ENCODE data around the gene MRPS17. TPM values are rescaled to one million over a fixed set of nuclear protein-coding genes. Genes with fewer than 3 reads are reported as not detected.
A peak's percentile ranks its signal among the peaks of the same experiment; 100 is the strongest.

The MRPS17 gene
- total and polyA plus RNA-seq, 5 donors from 2014 or later, result 7.0 to 20.2 (median 17.1) TPM

DNA sequence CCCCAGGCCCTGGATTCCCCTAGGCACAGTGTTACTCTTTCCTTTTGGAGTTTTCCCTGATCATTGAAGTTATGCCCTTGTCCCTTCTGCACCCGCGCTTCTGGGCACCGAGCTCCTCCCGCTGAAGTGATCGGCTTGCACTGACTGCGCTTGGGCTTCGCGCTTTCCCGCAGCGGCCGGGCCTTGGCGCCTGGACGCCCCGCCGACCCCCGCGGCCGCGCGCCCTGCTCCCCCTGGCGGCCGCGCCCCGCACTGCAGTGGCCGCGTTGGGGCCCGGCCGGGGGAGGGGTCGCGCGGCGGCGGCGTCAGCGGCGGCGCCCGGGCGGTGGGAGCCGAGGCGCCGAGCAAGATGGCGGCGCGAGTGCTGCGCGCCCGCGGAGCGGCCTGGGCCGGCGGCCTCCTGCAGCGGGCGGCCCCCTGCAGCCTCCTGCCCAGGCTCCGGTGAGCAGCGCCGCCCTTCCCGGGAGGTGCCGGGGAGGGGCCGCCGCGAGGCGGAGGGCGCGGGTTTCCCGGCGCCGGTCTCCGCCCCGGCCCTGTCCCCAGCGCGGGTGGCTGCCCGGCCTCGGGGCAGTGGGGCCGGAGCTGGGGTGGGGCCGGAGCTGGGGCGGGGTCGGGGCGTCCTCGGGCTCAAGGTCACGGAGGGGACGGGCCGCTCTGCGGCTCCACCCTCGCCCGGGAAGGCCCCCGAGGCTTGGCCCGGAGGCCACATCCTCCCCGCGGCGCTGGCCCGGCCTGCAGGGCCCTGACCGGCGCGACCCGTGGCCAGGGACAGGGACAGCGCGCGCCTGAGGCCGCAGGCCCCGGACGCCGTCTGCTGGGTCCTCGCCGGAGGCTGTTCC lies 12.8 kb downstream of the MRPS17 start, which contains the start of gene NIPSNAP2:
Gene NIPSNAP2, plus strand, starts transcription at position 325 of the 839 bp plus-strand sequence. Its CDS starts 25 bp downstream, at position 350.
- ATAC-seq (ENCODE audit: low read depth in 2 of 2), result peak; percentile 85 to 88
- Histone ChIP-seq H3K4me1 (ENCODE audit: control insufficient read depth, insufficient read depth, low read length, poor library complexity, severe bottlenecking) (peaks cover 18% of the 10 kb centered on the region), H3K9me3 (ENCODE audit: control insufficient read depth in 2 of 2, low read length in 2 of 2) (no peaks in the 10 kb centered on the region), H3K4me3 (ENCODE audit: low read depth, low read length) (peak within 1 kb of the TSS; percentile 76), H3K27ac (ENCODE audit: insufficient read depth, low read length, poor library complexity, severe bottlenecking) (peak within 1 kb of the TSS; percentile 82), H3K36me3 (ENCODE audit: control insufficient read depth, insufficient read depth, low read length) (peaks cover 5% of the 10 kb centered on the region), H3K27me3 (ENCODE audit: control insufficient read depth, insufficient read depth, low read length) (no peaks in the 10 kb centered on the region)
- H3K4me1 Mint-ChIP-seq, result peaks cover 0 to 49% (median 29%) of the 10 kb centered on the region in 4 donors
- DNase-seq, result peak; percentile 55 to 64 (median 55)
- peaks cover 9% of the 10 kb centered on the region for H3K36me3 Mint-ChIP-seq
- H3K27me3 Mint-ChIP-seq, result no peaks in the 10 kb centered on the region
- H3K9me3 Mint-ChIP-seq, result no peaks in the 10 kb centered on the region
- peak within 1 kb of the TSS; percentile 91 to 94 (median 92) for H3K27ac Mint-ChIP-seq
- H3K4me3 Mint-ChIP-seq, result peak within 1 kb of the TSS; percentile 89 to 94 (median 91)

DNA sequence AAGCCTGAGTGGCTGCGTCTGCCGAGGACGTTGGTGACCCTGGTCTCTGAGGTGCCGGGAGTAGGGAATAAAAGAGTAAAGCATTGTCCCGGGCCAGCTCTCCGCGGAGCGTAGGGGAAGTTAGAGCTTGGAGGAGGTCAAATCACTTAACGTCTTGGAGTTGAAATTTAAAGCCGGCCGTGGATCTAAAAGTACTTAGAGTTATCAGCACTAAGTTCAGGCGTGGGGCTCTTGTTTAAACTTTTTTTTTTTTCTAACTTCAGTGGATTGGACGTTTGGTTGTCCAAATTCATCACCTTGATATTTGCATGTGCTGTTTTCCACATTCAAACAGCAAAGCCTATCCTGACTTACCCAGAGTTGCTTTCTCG lies 13.4 kb downstream of the MRPS17 start:
- Histone ChIP-seq H3K36me3 (ENCODE audit: control insufficient read depth, insufficient read depth, low read length) (peaks cover 5% of the 10 kb centered on the region), H3K4me3 (ENCODE audit: low read depth, low read length) (peak overlapping the region; percentile 76), H3K9me3 (ENCODE audit: control insufficient read depth in 2 of 2, low read length in 2 of 2) (no peaks in the 10 kb centered on the region), H3K27me3 (ENCODE audit: control insufficient read depth, insufficient read depth, low read length) (no peaks in the 10 kb centered on the region), H3K4me1 (ENCODE audit: control insufficient read depth, insufficient read depth, low read length, poor library complexity, severe bottlenecking) (peaks cover 18% of the 10 kb centered on the region), H3K27ac (ENCODE audit: insufficient read depth, low read length, poor library complexity, severe bottlenecking) (peak overlapping the region; percentile 82)
- no peaks in the 10 kb centered on the region for H3K9me3 Mint-ChIP-seq
- H3K36me3 Mint-ChIP-seq, result peaks cover 13% of the 10 kb centered on the region
- H3K4me1 Mint-ChIP-seq, result peaks cover 0 to 54% (median 32%) of the 10 kb centered on the region in 4 donors
- H3K27me3 Mint-ChIP-seq, result no peaks in the 10 kb centered on the region
- peak overlapping the region; percentile 77 to 94 (median 92) for H3K27ac Mint-ChIP-seq
- DNase-seq (peak in 1 of 3 donors; percentile 50), ATAC-seq (ENCODE audit: low read depth in 2 of 2) (no peak)
- peak overlapping the region; percentile 89 to 94 (median 91) for H3K4me3 Mint-ChIP-seq

DNA sequence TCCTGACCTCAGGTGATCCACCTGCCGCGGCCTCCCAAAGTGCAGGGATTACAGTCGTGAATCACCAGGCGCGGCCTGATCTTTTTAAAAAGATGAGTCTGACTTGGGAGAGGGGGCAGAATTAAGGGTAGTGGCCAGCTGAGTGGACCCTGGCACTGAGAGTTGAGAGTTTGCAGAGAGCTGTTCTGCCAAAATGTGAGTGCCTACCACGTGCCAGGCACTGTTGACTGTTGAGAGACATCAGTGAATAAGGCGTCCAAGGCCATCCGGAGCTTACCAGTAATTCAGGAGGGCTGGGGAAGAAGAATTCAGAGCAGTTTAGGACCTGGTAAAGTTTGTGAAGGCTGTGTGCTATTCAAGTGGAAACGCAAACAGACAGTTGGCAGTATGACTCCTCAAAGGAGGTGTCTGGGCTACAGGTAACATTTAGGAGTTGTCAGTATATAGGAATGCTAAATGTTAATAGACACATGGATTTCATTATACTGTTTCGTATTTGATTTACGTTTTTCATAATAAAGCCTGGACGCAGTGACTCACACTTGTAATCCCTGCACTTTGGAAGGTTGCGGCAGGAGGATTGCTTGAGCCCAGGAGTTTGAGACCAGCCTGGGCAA lies 14.2 kb downstream of the MRPS17 start:
- no peaks in the 10 kb centered on the region for H3K9me3 ChIP-seq (ENCODE audit: control insufficient read depth in 2 of 2, low read length in 2 of 2)
- DNase-seq, result no peak
- no peaks in the 10 kb centered on the region for H3K27me3 ChIP-seq (ENCODE audit: control insufficient read depth, insufficient read depth, low read length)
- Mint-ChIP-seq H3K4me1 (peaks cover 0 to 61% (median 37%) of the 10 kb centered on the region in 4 donors), H3K27me3 (no peaks in the 10 kb centered on the region), H3K9me3 (no peaks in the 10 kb centered on the region), H3K4me3 (peak overlapping the region; percentile 68 to 91 (median 80)), H3K27ac (peak overlapping the region; percentile 21 to 77 (median 77)), H3K36me3 (peaks cover 18% of the 10 kb centered on the region)
- H3K36me3 ChIP-seq (ENCODE audit: control insufficient read depth, insufficient read depth, low read length), result peaks cover 5% of the 10 kb centered on the region
- peaks cover 18% of the 10 kb centered on the region for H3K4me1 ChIP-seq (ENCODE audit: control insufficient read depth, insufficient read depth, low read length, poor library complexity, severe bottlenecking)
- H3K4me3 ChIP-seq (ENCODE audit: low read depth, low read length), result no peak overlapping the region
- ATAC-seq (ENCODE audit: low read depth in 2 of 2), result no peak
- peak overlapping the region; percentile 82 for H3K27ac ChIP-seq (ENCODE audit: insufficient read depth, low read length, poor library complexity, severe bottlenecking)

DNA sequence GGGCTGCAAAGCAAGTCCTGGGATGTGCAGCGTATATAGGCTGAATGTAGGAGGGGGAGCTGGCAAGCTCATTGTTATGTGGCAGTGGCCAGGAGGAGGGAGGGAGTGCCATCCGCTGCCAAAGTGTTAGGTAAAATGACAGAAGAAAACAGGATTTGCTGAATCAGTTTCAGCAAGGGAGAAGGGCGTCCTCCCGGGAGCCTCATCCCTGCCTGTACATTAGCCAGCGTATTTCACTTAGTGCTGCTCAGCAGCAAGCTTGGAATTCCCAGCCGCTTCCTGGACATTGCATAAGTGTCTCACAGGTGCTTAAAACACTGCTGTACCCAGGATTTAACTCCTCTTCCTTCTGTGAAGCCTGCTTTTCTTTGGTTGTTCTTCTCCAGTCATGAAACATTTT lies 15.2 kb downstream of the MRPS17 start:
- H3K36me3 ChIP-seq (ENCODE audit: control insufficient read depth, insufficient read depth, low read length), result peaks cover 5% of the 10 kb centered on the region
- no peaks in the 10 kb centered on the region for H3K9me3 Mint-ChIP-seq
- no peak overlapping the region for H3K27ac ChIP-seq (ENCODE audit: insufficient read depth, low read length, poor library complexity, severe bottlenecking)
- no peak overlapping the region for H3K4me3 ChIP-seq (ENCODE audit: low read depth, low read length)
- DNase-seq (no peak), ATAC-seq (ENCODE audit: low read depth in 2 of 2) (no peak)
- H3K27me3 ChIP-seq (ENCODE audit: control insufficient read depth, insufficient read depth, low read length), result no peaks in the 10 kb centered on the region
- peak overlapping the region in 3 of 4 donors; percentile 20 to 26 (median 22) for H3K4me3 Mint-ChIP-seq
- peaks cover 18% of the 10 kb centered on the region for H3K36me3 Mint-ChIP-seq
- H3K4me1 ChIP-seq (ENCODE audit: control insufficient read depth, insufficient read depth, low read length, poor library complexity, severe bottlenecking), result peaks cover 18% of the 10 kb centered on the region
- peaks cover 6 to 66% (median 40%) of the 10 kb centered on the region in 4 donors for H3K4me1 Mint-ChIP-seq
- no peaks in the 10 kb centered on the region for H3K9me3 ChIP-seq (ENCODE audit: control insufficient read depth in 2 of 2, low read length in 2 of 2)
- H3K27me3 Mint-ChIP-seq, result no peaks in the 10 kb centered on the region
- peak overlapping the region in 2 of 3 donors; percentile 54 to 78 for H3K27ac Mint-ChIP-seq

DNA sequence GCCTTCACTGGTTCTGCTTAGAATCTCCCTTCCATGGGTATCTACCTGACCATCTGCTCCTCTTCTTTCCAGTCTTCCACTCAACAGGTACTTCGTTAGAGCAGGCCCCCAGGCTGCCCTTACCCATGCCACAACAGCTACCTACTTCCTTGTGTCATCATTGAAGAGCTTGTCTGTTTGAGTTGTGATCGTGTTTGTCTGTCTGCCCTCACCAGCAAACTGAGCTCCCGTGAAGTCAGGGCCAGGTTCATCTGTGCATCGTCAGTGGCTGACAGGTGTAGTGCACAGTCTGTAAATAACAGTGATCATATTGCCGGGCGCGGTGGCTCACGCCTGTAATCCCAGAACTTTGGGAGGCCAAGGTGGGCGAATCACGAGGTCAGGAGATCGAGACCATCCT lies 17.7 kb downstream of the MRPS17 start:
- no peaks in the 10 kb centered on the region for H3K27me3 Mint-ChIP-seq
- H3K4me1 Mint-ChIP-seq, result peaks cover 6 to 55% (median 35%) of the 10 kb centered on the region in 4 donors
- peak overlapping the region in 2 of 4 donors; percentile 52 to 75 for H3K4me3 Mint-ChIP-seq

DNA sequence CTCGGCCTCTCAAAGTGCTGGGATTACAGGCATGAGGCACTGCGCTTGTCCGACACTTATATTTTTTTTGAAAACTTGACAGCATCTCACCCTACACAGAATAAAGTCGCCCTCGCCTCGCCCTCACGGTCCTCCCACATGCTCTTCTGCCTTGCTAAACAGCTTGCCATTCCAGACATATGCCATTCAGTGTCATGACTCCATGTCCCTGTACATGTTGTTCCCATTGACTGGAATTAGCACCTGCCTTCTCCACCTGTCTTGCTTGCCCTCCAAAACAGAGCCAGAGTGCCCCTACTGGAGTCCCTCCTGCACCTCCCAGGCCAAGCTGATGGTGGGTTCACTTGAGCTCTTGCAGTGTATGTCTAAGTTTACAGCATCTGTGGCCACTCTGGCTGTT lies 18.9 kb downstream of the MRPS17 start:
- Mint-ChIP-seq H3K4me3 (peak overlapping the region in 2 of 4 donors; percentile 46 to 69), H3K27ac (peak overlapping the region in 2 of 3 donors; percentile 0 to 57), H3K9me3 (no peaks in the 10 kb centered on the region), H3K27me3 (no peaks in the 10 kb centered on the region), H3K36me3 (peaks cover 18% of the 10 kb centered on the region), H3K4me1 (peaks cover 6 to 53% (median 40%) of the 10 kb centered on the region in 4 donors)
- Histone ChIP-seq H3K4me3 (ENCODE audit: low read depth, low read length) (no peak overlapping the region), H3K27ac (ENCODE audit: insufficient read depth, low read length, poor library complexity, severe bottlenecking) (no peak overlapping the region), H3K36me3 (ENCODE audit: control insufficient read depth, insufficient read depth, low read length) (peaks cover 5% of the 10 kb centered on the region), H3K4me1 (ENCODE audit: control insufficient read depth, insufficient read depth, low read length, poor library complexity, severe bottlenecking) (no peaks in the 10 kb centered on the region), H3K27me3 (ENCODE audit: control insufficient read depth, insufficient read depth, low read length) (no peaks in the 10 kb centered on the region), H3K9me3 (ENCODE audit: control insufficient read depth in 2 of 2, low read length in 2 of 2) (no peaks in the 10 kb centered on the region)
- ATAC-seq (ENCODE audit: low read depth in 2 of 2) (no peak), DNase-seq (no peak)

More for the DNA sequence above, 17.7 kb downstream of the MRPS17 start:
- ATAC-seq (ENCODE audit: low read depth in 2 of 2), result no peak
- Histone ChIP-seq H3K36me3 (ENCODE audit: control insufficient read depth, insufficient read depth, low read length) (peaks cover 5% of the 10 kb centered on the region), H3K9me3 (ENCODE audit: control insufficient read depth in 2 of 2, low read length in 2 of 2) (no peaks in the 10 kb centered on the region), H3K27ac (ENCODE audit: insufficient read depth, low read length, poor library complexity, severe bottlenecking) (no peak overlapping the region), H3K27me3 (ENCODE audit: control insufficient read depth, insufficient read depth, low read length) (no peaks in the 10 kb centered on the region), H3K4me3 (ENCODE audit: low read depth, low read length) (no peak overlapping the region), H3K4me1 (ENCODE audit: control insufficient read depth, insufficient read depth, low read length, poor library complexity, severe bottlenecking) (peaks cover 6% of the 10 kb centered on the region)
- Mint-ChIP-seq H3K27ac (peak overlapping the region in 2 of 3 donors; percentile 11 to 87), H3K9me3 (no peaks in the 10 kb centered on the region), H3K36me3 (peaks cover 18% of the 10 kb centered on the region)
- no peak for DNase-seq

DNA sequence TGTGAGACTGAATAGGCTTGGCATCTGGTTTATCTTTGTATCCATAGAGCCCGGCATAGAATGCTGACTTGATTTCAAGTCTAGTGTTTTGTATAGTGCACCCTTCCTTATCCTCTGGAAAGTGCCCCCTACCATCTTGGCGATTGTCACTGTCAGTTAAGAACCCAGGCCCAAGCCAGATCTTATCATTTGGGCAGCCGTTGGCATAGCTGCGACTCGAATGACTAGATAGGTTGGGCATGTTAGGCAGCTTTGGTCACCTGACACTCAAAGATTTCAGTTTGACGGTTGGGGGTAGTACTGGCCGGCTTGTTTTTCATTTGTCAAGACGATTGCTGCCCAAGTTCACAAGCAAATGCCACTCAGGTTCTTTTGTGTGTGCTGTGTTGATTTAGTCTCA lies 19.3 kb downstream of the MRPS17 start:
- no peaks in the 10 kb centered on the region for H3K9me3 Mint-ChIP-seq
- no peaks in the 10 kb centered on the region for H3K27me3 Mint-ChIP-seq
- peak overlapping the region in 2 of 3 donors; percentile 0 to 57 for H3K27ac Mint-ChIP-seq
- H3K4me1 Mint-ChIP-seq, result peaks cover 6 to 50% (median 36%) of the 10 kb centered on the region in 4 donors
- Histone ChIP-seq H3K9me3 (ENCODE audit: control insufficient read depth in 2 of 2, low read length in 2 of 2) (no peaks in the 10 kb centered on the region), H3K27me3 (ENCODE audit: control insufficient read depth, insufficient read depth, low read length) (no peaks in the 10 kb centered on the region), H3K4me3 (ENCODE audit: low read depth, low read length) (no peak overlapping the region), H3K27ac (ENCODE audit: insufficient read depth, low read length, poor library complexity, severe bottlenecking) (no peak overlapping the region), H3K4me1 (ENCODE audit: control insufficient read depth, insufficient read depth, low read length, poor library complexity, severe bottlenecking) (no peaks in the 10 kb centered on the region), H3K36me3 (ENCODE audit: control insufficient read depth, insufficient read depth, low read length) (peaks cover 5% of the 10 kb centered on the region)
- ATAC-seq (ENCODE audit: low read depth in 2 of 2) (no peak), DNase-seq (no peak)
- H3K36me3 Mint-ChIP-seq, result peaks cover 18% of the 10 kb centered on the region
- H3K4me3 Mint-ChIP-seq, result peak overlapping the region in 1 of 4 donors; percentile 46
